ENCODE measurements around the gene ICA1L. TPM values are rescaled to one million over a fixed set of nuclear protein-coding genes. Genes with fewer than 3 reads are reported as not detected.
A peak's percentile ranks its signal among the peaks of the same experiment; 100 is the strongest.

ICA1L gene
- total RNA-seq, 1 donor from 2014 or later: 4.1 TPM

- Mint-ChIP-seq H3K4me3 (ENCODE audit: unreplicated experiment) (no peak overlapping the region), H3K27ac (ENCODE audit: unreplicated experiment) (no peak overlapping the region), H3K36me3 (ENCODE audit: low read depth, unreplicated experiment) (no peaks in the 10 kb centered on the region), H3K9me3 (ENCODE audit: unreplicated experiment) (no peaks in the 10 kb centered on the region), H3K27me3 (ENCODE audit: unreplicated experiment) (no peaks in the 10 kb centered on the region), H3K4me1 (ENCODE audit: unreplicated experiment) (no peaks in the 10 kb centered on the region)
- DNase-seq (ENCODE audit: low spot score): no peak
- TF ChIP-seq CTCF (IDR thresholded peaks at IDR 0.05; ENCODE audit: unreplicated experiment): no peak
Measured at GRCh38 chr2:202780514-202781021, 91.0 kb downstream of the ICA1L start.

DNA sequence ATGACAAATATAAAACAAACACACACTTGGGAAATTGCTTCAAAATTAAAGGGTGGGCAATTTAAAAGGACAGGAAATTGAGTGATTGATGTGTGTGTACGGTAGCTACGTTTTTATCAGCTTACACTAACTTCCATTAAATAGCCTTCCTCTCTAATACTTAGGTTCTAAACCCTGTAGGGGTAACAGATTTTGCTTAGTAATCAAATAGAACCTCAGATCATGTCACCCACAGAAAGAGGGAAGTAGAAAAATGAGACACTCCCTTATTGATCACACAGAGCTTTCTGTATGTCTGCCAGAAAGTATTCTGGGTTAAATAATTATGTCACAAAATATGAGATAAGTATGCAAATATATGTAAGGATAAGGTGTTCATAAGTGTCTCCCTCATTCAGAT lies 93.3 kb downstream of the ICA1L start:
- Mint-ChIP-seq H3K36me3 (ENCODE audit: low read depth, unreplicated experiment) (peaks cover 5% of the 10 kb centered on the region), H3K9me3 (ENCODE audit: unreplicated experiment) (no peaks in the 10 kb centered on the region), H3K4me1 (ENCODE audit: unreplicated experiment) (no peaks in the 10 kb centered on the region), H3K27ac (ENCODE audit: unreplicated experiment) (no peak overlapping the region), H3K4me3 (ENCODE audit: unreplicated experiment) (no peak overlapping the region), H3K27me3 (ENCODE audit: unreplicated experiment) (no peaks in the 10 kb centered on the region)
- DNase-seq (ENCODE audit: low spot score): no peak
- TF ChIP-seq CTCF (IDR thresholded peaks at IDR 0.05; ENCODE audit: unreplicated experiment): no peak

GRCh38 chr2:202774104-202774503 lies 97.5 kb downstream of the ICA1L start:
- Mint-ChIP-seq H3K27me3 (ENCODE audit: unreplicated experiment) (no peaks in the 10 kb centered on the region), H3K4me1 (ENCODE audit: unreplicated experiment) (no peaks in the 10 kb centered on the region), H3K9me3 (ENCODE audit: unreplicated experiment) (no peaks in the 10 kb centered on the region), H3K36me3 (ENCODE audit: low read depth, unreplicated experiment) (peaks cover 8% of the 10 kb centered on the region), H3K4me3 (ENCODE audit: unreplicated experiment) (peak overlapping the region; percentile 8), H3K27ac (ENCODE audit: unreplicated experiment) (no peak overlapping the region)
- no peak for TF ChIP-seq CTCF (IDR thresholded peaks at IDR 0.05; ENCODE audit: unreplicated experiment)
- no peak for DNase-seq (ENCODE audit: low spot score)

GRCh38 chr2:202773301-202773973 lies 98.1 kb downstream of the ICA1L start:
- H3K9me3 Mint-ChIP-seq (ENCODE audit: unreplicated experiment): no peaks in the 10 kb centered on the region
- H3K27ac Mint-ChIP-seq (ENCODE audit: unreplicated experiment): no peak overlapping the region
- H3K4me3 Mint-ChIP-seq (ENCODE audit: unreplicated experiment): no peak overlapping the region
- TF ChIP-seq CTCF (IDR thresholded peaks at IDR 0.05; ENCODE audit: unreplicated experiment): no peak
- no peaks in the 10 kb centered on the region for H3K4me1 Mint-ChIP-seq (ENCODE audit: unreplicated experiment)
- peaks cover 8% of the 10 kb centered on the region for H3K36me3 Mint-ChIP-seq (ENCODE audit: low read depth, unreplicated experiment)
- DNase-seq (ENCODE audit: low spot score): no peak
- no peaks in the 10 kb centered on the region for H3K27me3 Mint-ChIP-seq (ENCODE audit: unreplicated experiment)

GRCh38 chr2:202771741-202772460 lies 99.7 kb downstream of the ICA1L start:
- no peak overlapping the region for H3K4me3 Mint-ChIP-seq (ENCODE audit: unreplicated experiment)
- no peaks in the 10 kb centered on the region for H3K27me3 Mint-ChIP-seq (ENCODE audit: unreplicated experiment)
- DNase-seq (ENCODE audit: low spot score): no peak
- peaks cover 8% of the 10 kb centered on the region for H3K36me3 Mint-ChIP-seq (ENCODE audit: low read depth, unreplicated experiment)
- no peaks in the 10 kb centered on the region for H3K9me3 Mint-ChIP-seq (ENCODE audit: unreplicated experiment)
- H3K4me1 Mint-ChIP-seq (ENCODE audit: unreplicated experiment): no peaks in the 10 kb centered on the region
- no peak for TF ChIP-seq CTCF (IDR thresholded peaks at IDR 0.05; ENCODE audit: unreplicated experiment)
- H3K27ac Mint-ChIP-seq (ENCODE audit: unreplicated experiment): no peak overlapping the region

Data from endothelial cell (in vitro differentiated cells).